Measurements from ENCODE around the gene WDR82.

WDR82 gene

DNA sequence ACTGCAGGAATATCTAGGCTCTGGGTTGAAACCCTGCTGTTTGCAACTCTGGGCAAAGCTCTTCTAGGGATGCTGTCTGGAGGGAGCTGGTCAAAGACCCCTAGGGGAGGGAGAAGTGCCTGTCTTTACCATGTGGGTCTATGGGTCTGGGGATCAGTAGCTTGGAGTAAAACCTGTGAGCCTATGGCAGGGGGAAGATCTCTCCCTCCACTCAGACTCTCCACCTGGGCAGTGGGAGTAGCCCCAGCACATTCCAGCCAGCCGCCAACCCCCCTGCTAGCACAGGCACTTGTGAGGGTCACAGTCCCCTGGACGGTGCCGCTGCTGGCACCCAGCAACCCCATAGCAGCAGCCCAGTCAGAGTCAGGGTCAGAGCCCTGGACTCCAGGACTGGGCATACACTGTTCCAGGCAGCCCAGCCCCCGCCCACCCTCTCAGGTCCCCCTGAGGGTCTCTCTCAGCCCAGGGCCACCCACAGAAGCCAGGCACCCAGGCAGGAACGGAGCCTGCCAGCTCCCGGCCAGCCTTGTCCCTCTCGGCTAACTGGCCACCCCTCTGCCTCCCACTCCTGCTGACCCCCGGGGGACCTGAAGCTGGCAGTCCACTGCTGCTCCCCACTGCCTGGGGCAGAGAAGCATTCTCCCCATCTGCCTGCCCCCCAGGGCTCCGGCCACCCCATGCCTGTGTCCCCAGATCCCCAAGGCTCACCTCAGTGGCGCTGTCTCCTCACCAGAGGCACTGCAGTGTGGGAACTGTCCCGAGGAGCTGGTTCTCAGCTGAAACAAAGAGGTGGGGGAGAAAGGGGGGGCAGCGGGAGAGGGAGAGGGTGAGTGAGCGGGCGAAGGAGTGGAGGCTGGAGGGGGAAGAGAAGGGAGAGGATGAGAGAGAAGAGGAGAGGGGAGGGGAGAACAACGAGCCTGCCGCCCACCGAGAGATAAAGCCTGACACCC is 20.0 kb upstream of the WDR82 start:
- Histone ChIP-seq H4K20me1 (no peaks in the 10 kb centered on the region; the same call in 1 of the 2 replicates), H3K9ac (no peak overlapping the region), H3K4me3 (no peak overlapping the region), H3K36me3 (peaks cover 8% of the 10 kb centered on the region; the same call in 1 of the 2 replicates), H3K4me2 (peak overlapping the region; percentile 77; the same call in 1 of the 2 replicates), H3K4me1 (peaks cover 40% of the 10 kb centered on the region), H3K27ac (peak overlapping the region; percentile 58; the same call in 1 of the 2 replicates), H3K27me3 (no peaks in the 10 kb centered on the region), H3K9me3 (no peaks in the 10 kb centered on the region)
- TF ChIP-seq Cebpa-rat (IDR thresholded peaks at IDR 0.05) = no peak

- Histone ChIP-seq H3K4me3 (no peak overlapping the region), H3K27me3 (no peaks in the 10 kb centered on the region), H3K4me2 (peak overlapping the region; percentile 77), H4K20me1 (no peaks in the 10 kb centered on the region; the same call in 1 of the 2 replicates), H3K4me1 (peaks cover 40% of the 10 kb centered on the region), H3K9me3 (no peaks in the 10 kb centered on the region), H3K36me3 (peaks cover 17% of the 10 kb centered on the region), H3K27ac (peak overlapping the region; percentile 58), H3K9ac (peak overlapping the region; percentile 53; the same call in 1 of the 2 replicates)
- TF ChIP-seq Cebpa-rat (IDR thresholded peaks at IDR 0.05) = no peak
Observed at GRCh38 chr3:52297242-52298148, 19.0 kb upstream of the WDR82 start.

DNA sequence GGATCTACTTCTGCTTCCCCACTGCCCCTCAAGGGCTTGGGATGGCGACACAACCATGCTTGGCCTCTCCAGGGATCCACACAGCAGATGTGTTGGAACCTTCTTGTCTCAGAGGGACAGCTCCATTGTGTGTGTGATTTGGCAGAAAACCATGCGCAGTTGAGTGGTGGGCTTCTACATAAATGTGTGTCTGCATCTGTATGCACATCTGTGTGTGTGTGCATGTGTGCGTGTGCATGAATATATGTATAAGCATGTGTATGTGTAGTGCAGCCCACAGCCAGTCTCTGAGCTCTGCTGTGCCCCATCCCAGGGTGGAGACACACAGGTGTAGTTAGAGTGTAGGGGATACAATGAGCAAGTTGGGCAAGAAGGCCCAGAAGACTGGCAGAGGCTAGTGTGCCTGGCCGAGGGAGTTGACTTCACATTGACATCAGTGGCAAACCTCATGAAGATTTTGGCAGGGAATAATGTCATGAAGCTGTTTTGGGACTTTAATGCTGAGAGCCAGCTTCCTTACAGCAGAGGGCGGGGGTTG is 17.3 kb upstream of the WDR82 start:
- Histone ChIP-seq H4K20me1 (peaks cover 6% of the 10 kb centered on the region; the same call in 1 of the 2 replicates), H3K9me3 (no peaks in the 10 kb centered on the region), H3K9ac (no peak overlapping the region), H3K27ac (no peak overlapping the region), H3K36me3 (peaks cover 33% of the 10 kb centered on the region), H3K4me3 (no peak overlapping the region), H3K4me2 (no peak overlapping the region), H3K4me1 (peaks cover 55% of the 10 kb centered on the region), H3K27me3 (no peaks in the 10 kb centered on the region)
- no peak for TF ChIP-seq Cebpa-rat (IDR thresholded peaks at IDR 0.05)

- TF ChIP-seq Cebpa-rat (IDR thresholded peaks at IDR 0.05) = no peak
- Histone ChIP-seq H4K20me1 (peaks cover 13% of the 10 kb centered on the region; the same call in 1 of the 2 replicates), H3K27me3 (no peaks in the 10 kb centered on the region), H3K4me2 (no peak overlapping the region), H3K36me3 (peaks cover 34% of the 10 kb centered on the region), H3K4me1 (peaks cover 59% of the 10 kb centered on the region), H3K4me3 (no peak overlapping the region), H3K9me3 (no peaks in the 10 kb centered on the region), H3K27ac (no peak overlapping the region), H3K9ac (peak overlapping the region; percentile 15; the same call in 1 of the 2 replicates)
Observed at GRCh38 chr3:52294320-52295150, 16.1 kb upstream of the WDR82 start.

- peaks cover 13% of the 10 kb centered on the region; the same call in 1 of the 2 replicates for H4K20me1 ChIP-seq
- no peak for TF ChIP-seq Cebpa-rat (IDR thresholded peaks at IDR 0.05)
Observed at GRCh38 chr3:52293491-52294319, 15.3 kb upstream of the WDR82 start.

DNA sequence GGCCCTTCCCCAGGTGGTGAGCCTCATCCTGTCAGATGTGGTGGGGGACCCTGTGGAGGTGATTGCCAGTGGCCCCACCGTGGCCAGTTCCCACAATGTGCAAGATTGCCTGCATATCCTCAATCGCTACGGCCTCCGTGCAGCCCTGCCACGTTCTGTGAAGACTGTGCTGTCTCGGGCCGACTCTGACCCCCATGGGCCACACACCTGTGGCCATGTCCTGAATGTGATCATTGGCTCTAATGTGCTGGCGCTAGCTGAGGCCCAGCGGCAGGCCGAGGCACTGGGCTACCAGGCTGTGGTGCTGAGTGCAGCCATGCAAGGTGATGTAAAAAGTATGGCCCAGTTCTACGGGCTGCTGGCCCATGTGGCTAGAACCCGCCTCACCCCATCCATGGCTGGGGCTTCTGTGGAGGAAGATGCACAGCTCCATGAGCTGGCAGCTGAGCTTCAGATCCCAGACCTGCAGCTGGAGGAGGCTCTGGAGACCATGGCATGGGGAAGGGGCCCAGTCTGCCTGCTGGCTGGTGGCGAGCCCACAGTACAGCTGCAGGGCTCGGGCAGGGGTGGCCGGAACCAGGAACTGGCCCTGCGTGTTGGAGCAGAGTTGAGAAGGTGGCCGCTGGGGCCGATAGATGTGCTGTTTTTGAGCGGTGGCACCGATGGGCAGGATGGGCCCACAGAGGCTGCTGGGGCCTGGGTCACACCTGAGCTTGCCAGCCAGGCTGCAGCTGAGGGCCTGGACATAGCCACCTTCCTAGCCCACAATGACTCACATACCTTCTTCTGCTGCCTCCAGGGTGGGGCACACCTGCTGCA is 14.0 kb upstream of the WDR82 start:
- no peak overlapping the region for H3K27ac ChIP-seq
- peaks cover 34% of the 10 kb centered on the region for H3K36me3 ChIP-seq
- H3K4me1 ChIP-seq = peaks cover 52% of the 10 kb centered on the region
- TF ChIP-seq Cebpa-rat (IDR thresholded peaks at IDR 0.05) = no peak
- H3K4me3 ChIP-seq = no peak overlapping the region
- H3K9ac ChIP-seq = peak overlapping the region; percentile 19; the same call in 1 of the 2 replicates
- H3K27me3 ChIP-seq = no peaks in the 10 kb centered on the region
- H3K4me2 ChIP-seq = no peak overlapping the region
- H3K9me3 ChIP-seq = no peaks in the 10 kb centered on the region
- H4K20me1 ChIP-seq = peaks cover 13% of the 10 kb centered on the region; the same call in 1 of the 2 replicates

More at GRCh38 chr3:52293491-52294319, 15.3 kb upstream of the WDR82 start:
- Histone ChIP-seq H3K27ac (no peak overlapping the region), H3K27me3 (no peaks in the 10 kb centered on the region), H3K36me3 (peaks cover 34% of the 10 kb centered on the region), H3K4me3 (no peak overlapping the region), H3K9ac (peak overlapping the region; percentile 19), H3K4me1 (peaks cover 59% of the 10 kb centered on the region), H3K4me2 (no peak overlapping the region), H3K9me3 (no peaks in the 10 kb centered on the region)

GRCh38 chr3:52291508-52292181 is 13.2 kb upstream of the WDR82 start:
- Histone ChIP-seq H3K36me3 (peaks cover 34% of the 10 kb centered on the region), H3K27me3 (no peaks in the 10 kb centered on the region), H3K4me3 (no peak overlapping the region), H3K9ac (peak overlapping the region; percentile 8; the same call in 1 of the 2 replicates), H4K20me1 (peaks cover 13% of the 10 kb centered on the region; the same call in 1 of the 2 replicates), H3K9me3 (no peaks in the 10 kb centered on the region), H3K4me2 (peak overlapping the region; percentile 95; the same call in 1 of the 2 replicates), H3K27ac (no peak overlapping the region), H3K4me1 (peaks cover 50% of the 10 kb centered on the region)
- no peak for TF ChIP-seq Cebpa-rat (IDR thresholded peaks at IDR 0.05)
